ENCODE data around the gene REM2.

Gene REM2

DNA sequence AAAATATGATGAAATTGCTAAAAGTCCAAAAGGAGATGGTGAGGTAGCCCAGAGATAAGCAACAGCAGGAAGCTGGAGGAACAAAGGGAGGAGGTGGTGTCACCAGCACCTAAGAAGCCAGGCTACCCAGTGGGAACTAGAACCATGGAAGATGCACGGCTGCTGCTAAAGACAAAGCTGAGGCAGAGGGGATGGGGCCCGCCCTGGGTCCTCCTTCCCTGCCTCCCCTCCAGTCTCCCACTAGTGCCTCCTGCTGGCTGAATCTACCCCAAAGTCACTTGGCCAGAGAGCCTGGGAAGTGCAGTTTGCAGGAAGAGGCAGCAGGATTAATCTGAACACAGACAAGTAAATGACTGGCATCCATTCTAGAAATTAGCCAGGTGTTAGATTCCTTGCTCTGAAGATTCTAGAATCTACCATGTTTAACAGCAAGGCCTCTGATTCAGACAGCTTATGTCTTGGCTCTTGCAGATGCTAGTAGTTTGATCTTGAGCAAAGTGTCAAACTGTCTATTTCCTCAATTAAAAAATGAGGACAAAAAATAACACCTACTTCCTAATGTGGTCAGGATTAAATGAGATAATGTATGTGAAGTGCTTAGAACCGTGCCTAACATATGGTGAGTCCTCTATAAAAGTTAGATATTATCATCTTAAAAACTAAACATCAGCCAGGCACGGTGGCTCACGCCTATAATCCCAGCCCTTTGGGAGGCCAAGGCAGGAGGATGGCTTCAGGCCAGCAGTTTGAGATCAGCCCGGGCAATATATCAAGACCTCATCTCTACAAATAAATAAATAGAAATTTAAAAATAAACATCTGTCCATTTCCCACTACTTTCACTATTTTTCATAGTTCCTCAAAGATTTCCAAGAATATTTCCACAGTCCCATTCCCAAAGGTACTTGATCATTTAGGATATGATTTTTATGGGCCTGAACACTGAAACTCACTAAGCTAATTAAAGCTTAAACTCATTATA, 17.3 kb upstream of the REM2 start:
- intact Hi-C loops (cut with DNase I): no loop called here
- DNase-seq: no peak

DNA sequence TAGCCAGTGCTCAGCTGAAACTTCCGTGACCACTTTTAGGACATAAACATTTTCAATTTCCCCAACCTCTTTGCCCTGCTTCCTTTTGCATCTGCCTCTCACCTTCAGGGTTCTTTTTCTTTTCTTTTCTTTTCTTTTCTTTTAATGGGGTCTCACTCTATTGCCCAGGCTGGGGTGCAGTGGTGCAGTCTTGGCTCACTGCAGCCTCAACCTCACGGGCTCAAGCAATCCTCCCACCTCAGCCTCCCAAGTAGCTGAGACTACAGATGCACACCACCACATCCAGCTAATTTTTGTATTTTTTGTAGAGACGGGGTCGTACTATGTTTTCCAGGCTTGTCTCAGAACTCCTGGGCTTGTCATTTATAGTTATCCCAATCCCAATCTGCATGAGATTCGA, 16.1 kb upstream of the REM2 start:
- intact Hi-C loops (cut with DNase I): no loop called here
- no peak for DNase-seq

DNA sequence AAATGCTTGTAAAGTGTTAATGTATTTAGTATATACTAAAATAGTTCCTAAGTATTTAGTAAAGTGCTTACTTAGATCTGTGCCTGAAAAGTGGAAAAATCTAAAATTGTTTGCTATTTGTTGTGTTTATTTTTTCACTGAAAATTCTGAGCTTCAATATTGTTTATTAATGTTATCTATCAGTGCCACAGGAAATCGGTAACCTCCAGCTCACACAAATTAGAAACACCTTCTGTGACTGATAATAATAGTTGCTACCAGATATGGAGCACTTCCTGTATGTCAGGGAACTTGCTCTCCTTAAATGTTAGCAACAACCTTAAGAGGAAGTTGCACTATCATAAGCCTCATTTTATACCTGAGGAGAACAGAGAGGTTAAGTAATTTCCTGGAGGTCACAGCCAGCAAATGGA, 12.2 kb upstream of the REM2 start:
- DNase-seq: no peak
- intact Hi-C loops (cut with DNase I): no loop called here

DNA sequence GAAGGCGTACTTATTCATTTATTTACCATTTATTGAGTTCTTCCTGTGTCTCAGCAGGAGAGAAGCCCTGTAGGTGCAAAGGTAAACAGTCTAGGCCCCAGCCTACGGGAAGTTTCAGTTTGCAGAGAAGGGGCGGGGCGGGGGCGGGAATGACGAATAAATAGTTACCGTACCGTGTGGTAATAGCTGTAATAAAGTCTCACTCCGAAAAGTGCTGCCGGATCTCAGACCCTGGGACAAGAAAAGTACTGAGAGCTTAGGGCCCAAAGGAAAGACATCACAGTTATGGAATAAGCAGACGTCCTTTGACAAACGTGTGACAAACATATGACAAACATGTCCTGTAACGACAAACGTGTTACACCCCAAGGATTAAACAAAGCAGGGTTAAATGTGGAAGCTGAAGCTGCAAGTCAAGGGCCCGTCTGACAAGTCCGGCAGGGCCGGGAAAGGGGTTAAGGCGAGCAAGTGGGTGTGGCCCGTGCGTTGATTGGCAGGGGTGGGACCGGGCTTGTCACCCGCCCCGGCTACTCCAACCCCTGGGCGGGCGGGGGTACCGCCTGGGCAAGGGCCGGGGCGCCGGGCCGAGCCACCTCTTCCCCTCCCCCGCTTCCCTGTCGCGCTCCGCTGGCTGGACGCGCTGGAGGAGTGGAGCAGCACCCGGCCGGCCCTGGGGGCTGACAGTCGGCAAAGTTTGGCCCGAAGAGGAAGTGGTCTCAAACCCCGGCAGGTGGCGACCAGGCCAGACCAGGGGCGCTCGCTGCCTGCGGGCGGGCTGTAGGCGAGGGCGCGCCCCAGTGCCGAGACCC, 11.6 kb upstream of the REM2 start, which contains the start of gene LRP10:
Gene LRP10 (plus strand): TSS at position 517 of the 809 bp plus-strand sequence. CDS start 564 bp downstream, outside the sequence.
- intact Hi-C loops (cut with DNase I): no loop called here
- peak; percentile 80 to 96 (median 92) for DNase-seq

DNA sequence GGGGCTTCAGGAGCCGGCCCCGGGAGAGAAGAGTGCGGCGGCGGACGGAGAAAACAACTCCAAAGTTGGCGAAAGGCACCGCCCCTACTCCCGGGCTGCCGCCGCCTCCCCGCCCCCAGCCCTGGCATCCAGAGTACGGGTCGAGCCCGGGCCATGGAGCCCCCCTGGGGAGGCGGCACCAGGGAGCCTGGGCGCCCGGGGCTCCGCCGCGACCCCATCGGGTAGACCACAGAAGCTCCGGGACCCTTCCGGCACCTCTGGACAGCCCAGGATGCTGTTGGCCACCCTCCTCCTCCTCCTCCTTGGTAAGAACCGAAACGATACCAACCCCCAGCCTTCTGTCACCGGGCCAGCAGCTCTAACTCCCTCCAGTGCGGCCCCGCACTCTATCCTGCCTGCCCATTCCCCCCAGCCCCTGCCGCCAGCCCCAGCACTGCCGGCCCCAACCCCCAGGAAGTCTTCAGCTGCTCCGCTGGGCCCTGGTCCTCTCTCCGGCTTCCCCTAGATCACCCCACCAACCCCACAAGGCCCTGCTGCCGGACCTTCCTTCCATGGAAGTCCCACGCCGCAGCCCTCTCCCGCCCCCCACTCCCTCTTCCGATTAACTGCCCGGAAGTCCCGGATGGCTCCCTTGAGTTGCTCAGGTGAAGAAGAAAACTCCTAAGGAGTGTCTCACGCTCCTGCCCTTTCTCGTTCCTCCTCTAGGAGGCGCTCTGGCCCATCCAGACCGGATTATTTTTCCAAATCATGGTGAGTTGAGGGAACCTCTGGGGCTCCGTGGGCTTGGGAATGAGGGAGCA, 10.8 kb upstream of the REM2 start:
- intact Hi-C loops (cut with DNase I): no loop called here
- peak; percentile 58 to 92 (median 81) for DNase-seq

DNA sequence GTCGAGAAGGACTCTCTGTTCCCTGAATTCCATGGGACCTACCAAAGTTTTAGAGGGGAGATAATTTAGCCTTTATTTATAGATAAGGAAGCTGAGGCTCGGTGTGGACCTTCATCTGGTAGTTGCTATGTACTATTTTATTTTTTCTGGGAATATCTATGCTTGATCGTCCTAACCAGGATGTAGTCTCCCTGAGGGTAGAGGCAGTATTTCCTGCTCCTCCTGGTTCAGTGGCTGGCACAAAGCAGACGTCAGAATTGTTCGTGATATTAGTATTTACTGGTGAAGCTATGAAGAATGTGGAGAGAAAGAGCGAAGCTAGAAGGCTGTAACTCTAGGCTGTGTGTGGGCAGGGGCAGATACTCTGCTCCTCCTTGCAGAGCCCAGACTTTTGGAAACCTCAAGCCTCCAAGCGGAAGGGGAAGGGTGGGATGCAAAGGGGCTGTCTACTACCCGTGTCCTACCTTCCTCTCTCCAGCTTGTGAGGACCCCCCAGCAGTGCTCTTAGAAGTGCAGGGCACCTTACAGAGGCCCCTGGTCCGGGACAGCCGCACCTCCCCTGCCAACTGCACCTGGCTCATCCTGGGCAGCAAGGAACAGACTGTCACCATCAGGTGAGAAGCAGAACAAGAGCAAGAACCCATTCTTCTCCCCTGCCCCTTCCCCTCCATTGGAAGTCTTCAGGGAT, 10.0 kb upstream of the REM2 start:
- intact Hi-C loops (cut with DNase I): no loop called here

DNA sequence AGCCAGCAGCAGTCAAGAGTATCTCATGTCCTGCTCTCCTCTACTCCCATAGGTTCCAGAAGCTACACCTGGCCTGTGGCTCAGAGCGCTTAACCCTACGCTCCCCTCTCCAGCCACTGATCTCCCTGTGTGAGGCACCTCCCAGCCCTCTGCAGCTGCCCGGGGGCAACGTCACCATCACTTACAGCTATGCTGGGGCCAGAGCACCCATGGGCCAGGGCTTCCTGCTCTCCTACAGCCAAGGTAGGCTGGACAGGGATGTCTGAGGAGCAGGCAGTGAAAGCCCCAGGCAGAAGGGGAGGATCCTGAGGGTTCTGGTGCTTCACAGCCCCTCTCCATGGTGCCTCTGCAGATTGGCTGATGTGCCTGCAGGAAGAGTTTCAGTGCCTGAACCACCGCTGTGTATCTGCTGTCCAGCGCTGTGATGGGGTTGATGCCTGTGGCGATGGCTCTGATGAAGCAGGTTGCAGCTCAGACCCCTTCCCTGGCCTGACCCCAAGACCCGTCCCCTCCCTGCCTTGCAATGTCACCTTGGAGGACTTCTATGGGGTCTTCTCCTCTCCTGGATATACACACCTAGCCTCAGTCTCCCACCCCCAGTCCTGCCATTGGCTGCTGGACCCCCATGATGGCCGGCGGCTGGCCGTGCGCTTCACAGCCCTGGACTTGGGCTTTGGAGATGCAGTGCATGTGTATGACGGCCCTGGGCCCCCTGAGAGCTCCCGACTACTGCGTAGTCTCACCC, 7.8 kb upstream of the REM2 start:
- intact Hi-C loops (cut with DNase I): no loop called here
- no peak for DNase-seq

More for the DNA sequence above, 10.0 kb upstream of the REM2 start:
- no peak for DNase-seq

DNA sequence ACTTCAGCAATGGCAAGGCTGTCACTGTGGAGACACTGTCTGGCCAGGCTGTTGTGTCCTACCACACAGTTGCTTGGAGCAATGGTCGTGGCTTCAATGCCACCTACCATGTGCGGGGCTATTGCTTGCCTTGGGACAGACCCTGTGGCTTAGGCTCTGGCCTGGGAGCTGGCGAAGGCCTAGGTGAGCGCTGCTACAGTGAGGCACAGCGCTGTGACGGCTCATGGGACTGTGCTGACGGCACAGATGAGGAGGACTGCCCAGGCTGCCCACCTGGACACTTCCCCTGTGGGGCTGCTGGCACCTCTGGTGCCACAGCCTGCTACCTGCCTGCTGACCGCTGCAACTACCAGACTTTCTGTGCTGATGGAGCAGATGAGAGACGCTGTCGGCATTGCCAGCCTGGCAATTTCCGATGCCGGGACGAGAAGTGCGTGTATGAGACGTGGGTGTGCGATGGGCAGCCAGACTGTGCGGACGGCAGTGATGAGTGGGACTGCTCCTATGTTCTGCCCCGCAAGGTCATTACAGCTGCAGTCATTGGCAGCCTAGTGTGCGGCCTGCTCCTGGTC, 7.2 kb upstream of the REM2 start:
- intact Hi-C loops (cut with DNase I): no loop called here
- DNase-seq: no peak

DNA sequence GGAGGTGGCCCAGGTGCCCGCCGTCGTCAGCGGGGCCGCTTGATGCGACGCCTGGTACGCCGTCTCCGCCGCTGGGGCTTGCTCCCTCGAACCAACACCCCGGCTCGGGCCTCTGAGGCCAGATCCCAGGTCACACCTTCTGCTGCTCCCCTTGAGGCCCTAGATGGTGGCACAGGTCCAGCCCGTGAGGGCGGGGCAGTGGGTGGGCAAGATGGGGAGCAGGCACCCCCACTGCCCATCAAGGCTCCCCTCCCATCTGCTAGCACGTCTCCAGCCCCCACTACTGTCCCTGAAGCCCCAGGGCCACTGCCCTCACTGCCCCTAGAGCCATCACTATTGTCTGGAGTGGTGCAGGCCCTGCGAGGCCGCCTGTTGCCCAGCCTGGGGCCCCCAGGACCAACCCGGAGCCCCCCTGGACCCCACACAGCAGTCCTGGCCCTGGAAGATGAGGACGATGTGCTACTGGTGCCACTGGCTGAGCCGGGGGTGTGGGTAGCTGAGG, 6.0 kb upstream of the REM2 start:
- intact Hi-C loops (cut with DNase I): no loop called here
- DNase-seq: no peak

DNA sequence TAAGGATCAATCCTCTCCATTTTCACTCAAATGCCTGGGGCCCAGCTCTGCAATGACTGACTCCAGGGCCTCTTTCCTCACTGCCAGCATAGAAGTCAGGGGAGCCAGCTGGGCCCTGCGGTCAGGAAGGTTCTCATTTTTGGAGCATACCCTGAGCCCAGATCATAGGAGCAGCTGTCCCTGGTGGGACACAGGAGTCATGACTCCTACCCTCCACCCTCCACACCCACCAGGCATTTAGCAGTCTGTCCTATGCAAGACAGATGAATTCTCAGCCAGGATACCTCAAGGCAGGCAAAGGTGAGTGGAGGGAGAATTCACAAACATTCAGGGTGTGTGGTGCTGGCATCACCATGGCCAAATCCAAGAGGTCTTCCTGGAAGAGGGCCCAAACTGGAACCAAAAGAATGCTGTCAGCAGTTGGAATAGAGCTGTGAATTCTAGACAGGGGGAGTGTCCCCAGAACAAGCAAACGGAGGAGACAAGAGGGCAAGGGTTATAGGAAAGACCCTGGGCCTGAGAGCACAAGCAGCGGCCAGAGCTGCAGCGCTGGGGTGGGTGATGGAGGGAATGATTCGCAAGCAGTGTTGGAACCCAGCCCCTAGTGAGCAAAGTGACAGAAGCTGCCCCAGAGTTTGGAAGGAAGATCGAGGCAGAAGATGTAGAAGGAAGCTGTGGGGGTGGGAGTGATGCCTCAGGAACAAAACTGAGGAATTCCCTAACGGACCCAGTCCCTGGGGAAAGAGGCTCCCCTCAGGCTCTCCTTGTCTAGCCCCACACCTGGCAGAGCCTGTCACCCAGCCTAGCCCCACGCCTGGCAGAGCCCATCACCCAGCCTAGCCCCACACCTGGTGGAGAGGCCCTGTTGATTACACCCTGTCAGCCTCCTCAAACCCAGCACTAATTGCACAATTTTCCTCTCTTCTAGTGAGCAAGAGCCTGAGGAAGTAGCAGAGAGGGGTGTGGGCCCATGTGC, 4.5 kb upstream of the REM2 start:
- intact Hi-C loops (cut with DNase I): no loop called here
- no peak for DNase-seq

DNA sequence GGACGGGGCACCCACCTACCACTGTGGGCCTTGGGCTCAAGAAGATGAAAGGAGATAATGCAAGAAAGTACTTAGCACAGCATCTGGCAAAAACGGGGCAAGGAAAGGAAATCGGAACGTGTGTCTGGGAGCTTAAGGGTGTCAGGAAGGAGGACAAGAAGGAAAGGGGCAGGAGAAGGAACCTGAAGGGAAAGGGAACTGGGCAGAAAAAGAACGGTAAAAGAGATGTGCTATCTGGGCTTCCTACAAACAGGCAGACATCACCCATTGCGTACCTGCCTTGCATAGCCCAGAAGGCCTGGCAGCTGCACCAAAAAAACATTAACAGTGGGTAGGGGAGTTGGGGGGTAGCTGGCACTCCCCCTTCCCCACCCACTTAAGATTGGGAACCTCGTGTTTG, 958 bp upstream of the REM2 start:
- intact Hi-C loops (cut with DNase I): no loop called here
- no peak for DNase-seq

DNA sequence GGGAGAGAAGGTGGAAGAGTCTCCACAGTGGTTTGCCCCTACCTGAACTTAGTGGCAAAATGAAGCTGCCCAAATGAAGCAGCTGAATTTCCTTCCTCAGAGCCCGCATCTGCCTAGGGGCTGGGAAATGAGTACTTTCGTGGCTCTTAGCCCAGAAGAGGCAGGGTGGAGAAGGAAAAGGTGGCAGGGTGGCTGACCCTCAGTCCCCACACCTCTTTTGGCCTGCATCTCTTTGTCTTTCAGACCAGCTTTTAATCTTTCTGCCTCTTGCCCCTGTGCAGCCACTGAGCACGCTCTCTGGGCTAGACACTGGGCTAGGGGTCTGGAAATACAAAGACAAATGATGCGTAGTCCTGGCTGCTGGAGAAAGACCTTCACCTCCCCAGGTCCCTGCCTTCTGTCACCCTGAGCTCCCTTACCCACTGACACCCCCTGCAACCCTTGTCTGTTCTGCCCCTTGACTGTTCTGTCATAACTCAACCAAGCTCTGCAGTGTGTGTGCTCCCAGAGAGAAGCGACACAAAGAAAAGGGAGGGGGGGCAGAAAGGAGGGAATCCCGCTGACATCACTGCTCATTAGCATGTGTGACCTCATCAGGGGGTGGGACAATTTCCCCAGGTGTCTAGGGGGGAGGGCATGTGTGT, 371 bp upstream of the REM2 start:
- DNase-seq: peak; percentile 34 to 91 (median 72)
- intact Hi-C loops (cut with DNase I): no loop called here

DNA sequence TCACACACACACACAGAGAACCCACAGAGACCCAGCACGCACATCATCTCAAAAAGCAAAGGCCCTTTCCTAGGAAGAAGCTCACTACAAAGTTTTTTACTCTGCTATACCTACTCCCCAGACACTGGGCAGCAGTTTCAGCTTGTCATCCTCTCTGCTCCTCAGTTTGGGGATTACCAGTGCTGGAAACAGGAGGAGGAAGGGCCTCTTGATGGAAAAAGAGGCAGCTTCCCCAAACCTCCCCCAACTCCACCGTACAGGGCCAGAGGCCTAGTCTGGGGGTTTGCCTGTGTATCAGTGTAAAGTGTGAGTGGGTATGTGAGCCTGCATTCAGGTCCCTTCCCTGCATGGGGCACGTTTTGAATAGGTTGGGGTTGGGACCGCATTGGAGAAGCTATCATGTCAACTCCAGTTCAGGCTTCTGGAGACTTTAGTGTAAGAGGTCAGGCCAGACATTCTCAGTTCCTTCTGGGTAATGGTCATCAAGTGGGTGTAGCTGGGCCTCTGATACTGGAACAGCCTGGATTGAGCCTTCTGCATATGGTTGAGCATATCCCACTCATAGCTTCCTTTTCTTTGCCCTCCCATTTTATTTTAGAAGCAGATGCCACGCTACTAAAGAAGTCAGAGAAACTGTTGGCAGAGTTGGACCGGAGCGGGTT, 1.2 kb downstream of the REM2 start:
- no peak for DNase-seq
- intact Hi-C loops (cut with DNase I): no loop called here

DNA sequence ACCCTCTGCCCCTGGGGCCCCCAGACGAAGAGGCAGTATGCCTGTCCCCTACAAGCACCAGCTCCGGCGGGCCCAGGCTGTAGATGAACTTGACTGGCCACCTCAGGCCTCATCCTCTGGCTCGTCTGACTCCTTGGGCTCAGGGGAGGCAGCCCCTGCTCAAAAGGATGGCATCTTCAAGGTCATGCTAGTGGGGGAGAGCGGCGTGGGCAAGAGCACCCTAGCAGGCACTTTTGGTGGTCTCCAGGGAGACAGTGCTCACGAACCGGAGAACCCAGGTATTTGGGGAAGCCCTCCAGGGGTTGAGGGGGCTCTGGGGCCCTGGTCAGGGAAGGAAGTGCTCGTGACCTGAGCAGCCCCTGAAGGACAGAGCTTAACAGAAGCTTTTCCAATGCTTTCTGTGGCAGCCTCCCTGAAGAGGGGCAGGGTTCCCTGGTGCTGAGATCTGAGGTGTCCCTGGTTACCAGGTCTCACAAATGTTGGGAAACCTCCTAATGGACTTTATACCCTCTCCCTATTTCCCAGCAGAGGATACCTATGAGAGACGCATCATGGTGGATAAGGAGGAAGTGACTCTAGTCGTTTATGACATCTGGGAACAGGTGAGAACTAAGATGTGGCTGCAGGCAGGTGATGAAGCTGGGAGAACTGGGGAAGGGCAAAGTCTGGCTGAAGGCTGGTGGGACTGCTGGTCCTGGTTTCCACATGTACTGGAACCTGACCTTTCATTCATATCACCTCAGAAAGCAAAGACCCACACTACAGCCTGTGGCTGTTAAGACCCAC, 1.9 kb downstream of the REM2 start:
- intact Hi-C loops (cut with DNase I): no loop called here
- no peak for DNase-seq

Measured in head of caudate nucleus (tissue), 42 donors.